Stomach (tissue), 9 donors: ENCODE results near the gene GDPD2. TPM values are rescaled to one million over a fixed set of nuclear protein-coding genes. Genes with fewer than 3 reads are reported as not detected.

Experiments used
- DNase-seq, 2 donors: peaks; one replicate each; pipeline versions ENCODE4 v3.0.0 to v3.0.0-alpha.2; 2013 to 2019
- H3K27ac ChIP-seq, 5 donors: fragments of 200-600 bp in 4 of 5; sonication (generic) in 4 of 5; one replicate each; pipeline ENCODE4 v1.5.1; 2013 to 2019; ENCODE audit warnings: mild to moderate bottlenecking in 1 of 5, moderate library complexity in 1 of 5
- H3K27me3 ChIP-seq, 3 donors: fragments of 200-600 bp; sonication (generic); one replicate each; pipeline ENCODE4 v1.5.1; 2017 to 2019; ENCODE audit warnings: mixed run types in 1 of 3
- H3K36me3 ChIP-seq, 4 donors: fragments of 200-600 bp; sonication (generic); 1 replicate in 3 of 4; 2 replicates in 1 of 4; pipeline ENCODE4 v1.5.1; 2016 to 2019
- H3K4me1 ChIP-seq, 4 donors: fragments of 200-600 bp; sonication (generic); one replicate each; pipeline ENCODE4 v1.5.1; 2016 to 2019
- H3K4me3 ChIP-seq, 4 donors: fragments of 200-600 bp; sonication (generic) in 3 of 4; one replicate each; pipeline ENCODE4 v1.5.1; 2016 to 2019; ENCODE audit warnings: mild to moderate bottlenecking in 1 of 4
- H3K9me3 ChIP-seq, 4 donors: fragments of 200-600 bp; sonication (generic); one replicate each; pipeline ENCODE4 v1.5.1; 2016 to 2019
- EP300 ChIP-seq: sonication (generic); formaldehyde crosslinking; IDR thresholded peaks from one replicate; pipeline ENCODE4 v1.6.1; 2017; ENCODE audit warnings: antibody characterized with exemption
- POLR2A ChIP-seq, 4 donors: fragments of 450-650 bp; IDR thresholded peaks; one replicate each; pipeline ENCODE4 v1.6.1; 2016; ENCODE audit warnings: antibody characterized with exemption in 4 of 4, control low read depth in 2 of 4, mild to moderate bottlenecking in 1 of 4, moderate library complexity in 1 of 4
- POLR2AphosphoS5 ChIP-seq, 3 donors: sonication (generic); formaldehyde crosslinking; IDR thresholded peaks; one replicate each; pipeline ENCODE4 v1.6.1; 2016; ENCODE audit warnings: antibody characterized with exemption in 3 of 3
- WGBS, 5 donors: extraction: QIAGEN DNeasy Blood & Tissue Kit in 3 of 5; methylation state at CpG; one replicate each; pipeline versions ENCODE4 v1.1.5 to v1.1.7; 2013 to 2018; 5-methylcytosine and 5-hydroxymethylcytosine counted together
- intact Hi-C: fragments of 100-400 bp; cut with DNase I; formaldehyde crosslinking; loops from one replicate; pipeline ENCODE4 v1.15.1; 2023; ENCODE audit warnings: low total_unique reads
- polyA plus RNA-seq, 3 donors: library from polyadenylated mRNA; stranded (reverse); fragments of 200-250 nt; gene quantifications; one replicate each; pipeline ENCODE4 v1.2.3, GENCODE V29; 2013
- total RNA-seq, 5 donors: library from RNA; depleted of rRNA; stranded (reverse); fragments of >200 nt; gene quantifications; one replicate each; pipeline versions ENCODE4 v1.1.0 to v1.2.3, GENCODE V29; 2014 to 2016
- TF ChIP-seq, protein P1 (sequence below), 7 experiments: fragments of 450-650 bp in 4 of 7; fragments of 200-600 bp in 3 of 7; sonication (generic) in 3 of 7; IDR thresholded peaks; one replicate each; pipeline ENCODE4 v1.5.1; 2016 to 2019; ENCODE audit warnings: antibody characterized with exemption in 7 of 7, control low read depth in 2 of 7, mild to moderate bottlenecking in 1 of 7
- donor health status: healthy with polysubstance abuse.
- donor health status: Bipolar disorder and iron deficiency.
- donor health status: healthy.

Gene GDPD2
- total and polyA plus RNA-seq, 8 donors, result 0.18 to 18.2 (median 1.3) TPM; not detected in 5

DNA sequence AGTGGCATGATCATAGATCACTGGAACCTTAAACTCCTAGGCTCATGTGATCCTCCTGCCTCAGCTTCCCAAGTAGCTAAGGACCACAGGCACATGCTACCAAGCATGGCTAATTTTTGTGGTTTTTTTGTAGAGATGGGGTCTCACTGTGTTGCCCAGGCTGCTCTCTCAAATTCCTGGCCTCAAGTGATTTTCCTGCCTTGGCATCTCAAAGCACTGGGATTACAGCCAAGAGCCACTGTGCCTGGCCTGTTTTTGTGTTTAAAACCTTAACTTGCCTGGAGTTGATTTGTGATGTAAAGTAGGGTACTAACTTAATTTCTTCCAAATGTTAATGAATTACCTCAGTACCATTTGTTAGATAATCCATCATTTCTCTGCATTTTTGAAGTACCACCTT is 43.9 kb downstream of the GDPD2 start:
- no peaks in the 10 kb centered on the region for H3K36me3 ChIP-seq
- no peak overlapping the region for H3K27ac ChIP-seq
- DNase-seq, result no peak
- H3K27me3 ChIP-seq, result no peaks in the 10 kb centered on the region
- no peak for TF ChIP-seq EP300
- no peak for TF ChIP-seq POLR2AphosphoS5 (IDR thresholded peaks at IDR 0.05)
- TF ChIP-seq, protein P1, sequence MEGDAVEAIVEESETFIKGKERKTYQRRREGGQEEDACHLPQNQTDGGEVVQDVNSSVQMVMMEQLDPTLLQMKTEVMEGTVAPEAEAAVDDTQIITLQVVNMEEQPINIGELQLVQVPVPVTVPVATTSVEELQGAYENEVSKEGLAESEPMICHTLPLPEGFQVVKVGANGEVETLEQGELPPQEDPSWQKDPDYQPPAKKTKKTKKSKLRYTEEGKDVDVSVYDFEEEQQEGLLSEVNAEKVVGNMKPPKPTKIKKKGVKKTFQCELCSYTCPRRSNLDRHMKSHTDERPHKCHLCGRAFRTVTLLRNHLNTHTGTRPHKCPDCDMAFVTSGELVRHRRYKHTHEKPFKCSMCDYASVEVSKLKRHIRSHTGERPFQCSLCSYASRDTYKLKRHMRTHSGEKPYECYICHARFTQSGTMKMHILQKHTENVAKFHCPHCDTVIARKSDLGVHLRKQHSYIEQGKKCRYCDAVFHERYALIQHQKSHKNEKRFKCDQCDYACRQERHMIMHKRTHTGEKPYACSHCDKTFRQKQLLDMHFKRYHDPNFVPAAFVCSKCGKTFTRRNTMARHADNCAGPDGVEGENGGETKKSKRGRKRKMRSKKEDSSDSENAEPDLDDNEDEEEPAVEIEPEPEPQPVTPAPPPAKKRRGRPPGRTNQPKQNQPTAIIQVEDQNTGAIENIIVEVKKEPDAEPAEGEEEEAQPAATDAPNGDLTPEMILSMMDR (IDR thresholded peaks at IDR 0.05), result no peak
- no peak for TF ChIP-seq POLR2A (IDR thresholded peaks at IDR 0.05)
- H3K4me3 ChIP-seq, result no peak overlapping the region
- intact Hi-C loops, result no loop called here
- H3K4me1 ChIP-seq, result peaks cover 0 to 5% (median 0%) of the 10 kb centered on the region in 4 donors
- H3K9me3 ChIP-seq, result no peaks in the 10 kb centered on the region

DNA sequence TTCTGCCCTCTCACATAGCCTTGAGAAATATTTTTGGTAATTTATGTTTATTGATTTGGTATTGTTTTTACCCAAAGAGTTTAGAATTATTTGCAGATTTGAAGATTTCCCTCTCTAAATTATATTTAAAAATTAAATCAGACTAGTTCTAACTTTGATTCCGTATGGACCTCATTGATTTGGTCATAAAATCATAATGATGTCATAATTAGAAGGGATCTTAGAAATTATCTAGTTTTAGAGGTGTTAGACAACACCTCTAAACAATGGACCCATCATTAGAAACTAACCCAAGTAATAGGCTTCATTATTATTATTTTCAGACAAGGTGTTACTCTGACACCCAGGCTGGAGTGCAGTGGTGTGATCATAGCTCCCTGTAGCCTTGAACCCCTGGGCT is 45.6 kb downstream of the GDPD2 start:
- no peaks in the 10 kb centered on the region for H3K9me3 ChIP-seq
- H3K27me3 ChIP-seq, result no peaks in the 10 kb centered on the region
- H3K4me1 ChIP-seq, result peaks cover 0 to 5% (median 0%) of the 10 kb centered on the region in 4 donors
- intact Hi-C loops, result no loop called here
- WGBS, 5 donors, result 68 to 100% (median 92%) methylated on average over 1 of the region's 1 CpG
- TF ChIP-seq, protein P1 (IDR thresholded peaks at IDR 0.05), result no peak
- TF ChIP-seq POLR2A (IDR thresholded peaks at IDR 0.05), result no peak
- no peak for TF ChIP-seq POLR2AphosphoS5 (IDR thresholded peaks at IDR 0.05)
- no peak for TF ChIP-seq EP300
- H3K36me3 ChIP-seq, result no peaks in the 10 kb centered on the region
- no peak overlapping the region for H3K4me3 ChIP-seq
- no peak overlapping the region for H3K27ac ChIP-seq
- DNase-seq, result no peak

DNA sequence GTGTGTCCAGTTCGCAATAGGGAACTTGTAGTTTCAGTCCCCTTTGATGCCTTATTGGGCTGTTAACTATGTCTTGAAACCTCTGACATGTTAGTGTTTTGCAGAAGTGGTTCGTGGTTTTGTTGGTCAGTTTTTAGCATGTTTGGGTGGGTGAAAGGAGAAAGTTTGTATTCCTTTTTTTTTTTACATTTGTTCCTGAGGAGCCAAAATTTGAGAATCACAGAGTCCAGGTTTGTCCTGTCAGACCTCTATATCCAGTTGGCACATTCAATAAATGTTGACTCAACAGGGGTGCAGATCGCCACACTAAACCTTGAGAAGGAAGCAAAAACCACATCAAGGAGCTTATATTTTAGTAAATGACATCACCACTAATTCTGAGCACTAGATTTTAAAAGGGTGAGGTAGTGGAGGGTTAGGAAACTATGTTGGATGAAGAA is 47.8 kb downstream of the GDPD2 start:
- H3K9me3 ChIP-seq, result no peaks in the 10 kb centered on the region
- no peak for TF ChIP-seq EP300
- no peak for TF ChIP-seq POLR2AphosphoS5 (IDR thresholded peaks at IDR 0.05)
- no peak for TF ChIP-seq POLR2A (IDR thresholded peaks at IDR 0.05)
- TF ChIP-seq, protein P1 (IDR thresholded peaks at IDR 0.05), result no peak
- H3K4me1 ChIP-seq, result peaks cover 0 to 5% (median 0%) of the 10 kb centered on the region in 4 donors
- WGBS, 5 donors, result 55 to 72% (median 64%) methylated on average over 3 of the region's 3 CpGs
- H3K36me3 ChIP-seq, result no peaks in the 10 kb centered on the region
- H3K27me3 ChIP-seq, result no peaks in the 10 kb centered on the region
- no peak overlapping the region for H3K4me3 ChIP-seq
- H3K27ac ChIP-seq, result no peak overlapping the region
- DNase-seq, result no peak
- intact Hi-C loops, result no loop called here

DNA sequence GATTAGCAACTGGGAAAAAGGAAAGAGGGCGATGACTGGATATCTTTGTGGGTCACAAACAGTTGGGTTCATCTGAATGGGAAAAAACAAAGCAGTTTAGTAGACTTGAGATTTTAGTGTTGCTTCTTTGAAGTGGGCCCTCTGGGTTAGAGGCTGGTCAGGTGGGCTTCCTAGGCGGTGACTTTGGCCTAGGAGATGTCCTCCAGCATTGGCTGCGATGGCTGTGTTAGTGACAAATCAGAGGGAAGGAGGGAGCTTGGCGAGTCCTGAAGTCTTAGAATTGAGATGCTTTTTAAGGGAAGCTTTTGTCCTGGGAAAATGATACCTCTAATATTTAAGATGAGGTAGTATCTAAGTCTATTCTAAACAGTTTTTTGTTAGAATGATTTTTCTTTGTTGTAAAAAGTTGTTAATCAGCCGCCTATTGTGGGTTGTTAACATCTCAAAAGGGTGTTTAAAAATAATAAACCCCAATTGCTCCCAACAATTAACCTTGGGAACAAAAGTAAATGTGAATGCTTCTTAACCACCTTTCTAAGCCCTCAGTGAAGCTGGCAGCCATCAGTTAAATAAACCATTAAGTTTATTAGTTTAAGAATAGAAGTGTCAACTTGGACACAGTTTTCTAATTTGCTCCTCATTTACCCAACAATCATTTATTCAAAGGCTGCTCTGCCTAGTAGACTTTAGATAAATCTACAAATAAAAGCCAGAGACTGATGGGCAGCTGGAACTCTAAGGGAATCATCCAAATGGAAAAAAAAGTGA is 53.2 kb downstream of the GDPD2 start:
- WGBS, 5 donors, result 55 to 91% (median 81%) methylated on average over 4 to 5 of the region's 5 CpGs
- peak overlapping the region; percentile 42 to 85 (median 79) for H3K27ac ChIP-seq
- no peak for DNase-seq
- H3K4me1 ChIP-seq, result peaks cover 16 to 41% (median 29%) of the 10 kb centered on the region in 4 donors
- H3K36me3 ChIP-seq, result no peaks in the 10 kb centered on the region
- intact Hi-C loops, result no loop called here
- TF ChIP-seq, protein P1 (IDR thresholded peaks at IDR 0.05), result no peak
- no peak for TF ChIP-seq POLR2A (IDR thresholded peaks at IDR 0.05)
- no peak for TF ChIP-seq POLR2AphosphoS5 (IDR thresholded peaks at IDR 0.05)
- TF ChIP-seq EP300, result no peak
- H3K27me3 ChIP-seq, result no peaks in the 10 kb centered on the region
- no peaks in the 10 kb centered on the region for H3K9me3 ChIP-seq
- no peak overlapping the region for H3K4me3 ChIP-seq
